Liver (tissue), 9 donors: ENCODE results near the gene OSGIN1. TPM values are rescaled to one million over a fixed set of nuclear protein-coding genes. Genes with fewer than 3 reads are reported as not detected.

Experiments used
- DNase-seq: peaks from one replicate; pipeline ENCODE4 v3.0.0-alpha.2; 2017; ENCODE audit warnings: low spot score
- H3K27ac ChIP-seq, 2 donors: one replicate each; pipeline ENCODE4 v1.7.0; 2013; ENCODE audit warnings: inconsistent platforms in 2 of 2, low read length in 2 of 2, control low read depth in 1 of 2, low read depth in 1 of 2, mild to moderate bottlenecking in 1 of 2
- H3K27me3 ChIP-seq, 4 donors: one replicate each; pipeline versions ENCODE4 v1.6.1 to v1.7.0; 2013; ENCODE audit warnings: low read length in 3 of 4, inconsistent platforms in 1 of 4, mild to moderate bottlenecking in 1 of 4, moderate library complexity in 1 of 4; ENCODE audit not compliant: control insufficient read depth in 4 of 4, insufficient read depth in 4 of 4
- H3K36me3 ChIP-seq, 4 donors: one replicate each; pipeline versions ENCODE4 v1.6.1 to v1.7.0; 2013; ENCODE audit warnings: low read length in 3 of 4, mild to moderate bottlenecking in 3 of 4, low read depth in 1 of 4, moderate library complexity in 1 of 4; ENCODE audit not compliant: control insufficient read depth in 4 of 4, insufficient read depth in 3 of 4
- H3K4me1 ChIP-seq, 4 donors: one replicate each; pipeline versions ENCODE4 v1.6.1 to v1.7.0; 2013; ENCODE audit warnings: low read length in 3 of 4, mild to moderate bottlenecking in 3 of 4, moderate library complexity in 1 of 4; ENCODE audit not compliant: control insufficient read depth in 4 of 4, insufficient read depth in 4 of 4
- H3K4me3 ChIP-seq, 3 donors: one replicate each; pipeline versions ENCODE4 v1.6.1 to v1.7.0; 2013; ENCODE audit warnings: low read length in 3 of 3, control low read depth in 1 of 3, low read depth in 1 of 3, mild to moderate bottlenecking in 1 of 3
- H3K9ac ChIP-seq, 2 donors: one replicate each; pipeline ENCODE4 v1.7.0; 2013; ENCODE audit warnings: low read length in 2 of 2, mild to moderate bottlenecking in 2 of 2, moderate library complexity in 2 of 2, control low read depth in 1 of 2, low read depth in 1 of 2
- H3K9me3 ChIP-seq, 4 donors: one replicate each; pipeline versions ENCODE4 v1.6.1 to v1.7.0; 2013; ENCODE audit warnings: low read length in 3 of 4; ENCODE audit not compliant: control insufficient read depth in 4 of 4
- ATF3 ChIP-seq: IDR thresholded peaks from 2 replicates; pipeline ENCODE4 v1.6.1; 2016; ENCODE audit warnings: antibody characterized with exemption
- EGR1 ChIP-seq, 2 donors: IDR thresholded peaks; 2 replicates each; pipeline ENCODE4 v1.6.1; 2016 to 2018; ENCODE audit warnings: antibody characterized with exemption in 2 of 2, low read depth in 2 of 2
- FOXA1 ChIP-seq: IDR thresholded peaks from 2 replicates; pipeline ENCODE4 v1.6.1; 2016; ENCODE audit warnings: antibody characterized with exemption
- FOXA2 ChIP-seq: IDR thresholded peaks from 2 replicates; pipeline ENCODE4 v1.6.1; 2016; ENCODE audit warnings: antibody characterized with exemption
- GABPA ChIP-seq, 2 donors: IDR thresholded peaks in 1 of 2; conservative IDR thresholded peaks in 1 of 2; 2 replicates each; pipeline ENCODE4 v1.6.1; 2016; ENCODE audit warnings: antibody characterized with exemption in 2 of 2, mild to moderate bottlenecking in 1 of 2, moderate library complexity in 1 of 2
- HNF4A ChIP-seq, 2 donors: conservative IDR thresholded peaks; 2 replicates each; pipeline ENCODE4 v1.6.1; 2016; ENCODE audit warnings: antibody characterized with exemption in 2 of 2, mild to moderate bottlenecking in 2 of 2
- HNF4G ChIP-seq: IDR thresholded peaks from 2 replicates; pipeline ENCODE4 v1.6.1; 2016; ENCODE audit warnings: antibody characterized with exemption
- JUND ChIP-seq, 2 donors: IDR thresholded peaks; 2 replicates each; pipeline ENCODE4 v1.6.1; 2016; ENCODE audit warnings: antibody characterized with exemption in 2 of 2
- MAX ChIP-seq: IDR thresholded peaks from 2 replicates; pipeline ENCODE4 v1.6.1; 2016; ENCODE audit warnings: antibody characterized with exemption
- NR2F2 ChIP-seq: IDR thresholded peaks from 2 replicates; pipeline ENCODE4 v1.6.1; 2016; ENCODE audit warnings: antibody characterized with exemption
- RAD21 ChIP-seq, 2 donors: IDR thresholded peaks; 2 replicates each; pipeline ENCODE4 v1.6.1; 2016; ENCODE audit warnings: antibody characterized with exemption in 2 of 2, mild to moderate bottlenecking in 2 of 2
- REST ChIP-seq: IDR thresholded peaks from 2 replicates; pipeline ENCODE4 v1.6.1; 2016; ENCODE audit warnings: antibody characterized with exemption, mild to moderate bottlenecking
- RXRA ChIP-seq, 2 donors: IDR thresholded peaks; 2 replicates each; pipeline ENCODE4 v1.6.1; 2017 to 2018; ENCODE audit warnings: antibody characterized with exemption in 2 of 2, mild to moderate bottlenecking in 1 of 2
- SP1 ChIP-seq: IDR thresholded peaks from 2 replicates; pipeline ENCODE4 v1.6.1; 2018; ENCODE audit warnings: antibody characterized with exemption, mild to moderate bottlenecking
- YY1 ChIP-seq: IDR thresholded peaks from 2 replicates; pipeline ENCODE4 v1.6.1; 2016; ENCODE audit warnings: antibody characterized with exemption, mild to moderate bottlenecking
- ZBTB33 ChIP-seq: IDR thresholded peaks from 2 replicates; pipeline ENCODE4 v1.6.1; 2016; ENCODE audit warnings: antibody characterized with exemption
- WGBS: extraction: QIAGEN DNeasy Blood & Tissue Kit; methylation state at CpG from one replicate; pipeline ENCODE4 v1.1.7; 2013; 5-methylcytosine and 5-hydroxymethylcytosine counted together
- polyA plus RNA-seq, 2 donors: library from polyadenylated mRNA; stranded (reverse) in 1 of 2; unstranded in 1 of 2; fragments of 200-250 nt in 1 of 2; fragments of >200 nt in 1 of 2; fragmentation: Nextera tagmentation in 1 of 2; extraction: Ambion mirVana in 1 of 2; gene quantifications; one replicate each; pipeline versions ENCODE4 v1.2.1 to v1.2.3, GENCODE V29; 2013 to 2015
- total RNA-seq, 2 donors: library from RNA; depleted of rRNA; stranded (reverse); fragments of >200 nt; gene quantifications; one replicate each; pipeline ENCODE4 v1.2.3, GENCODE V29; 2014
- donor health status: healthy.
- donor health status: healthy.
- donor health status: healthy.
- donor health status: healthy.
- donor health status: healthy.

OSGIN1 gene
- total and polyA plus RNA-seq, 4 donors = 7.1 to 90.4 (median 60.4) TPM

- Histone ChIP-seq H3K9me3 (no peaks in the 10 kb centered on the region), H3K27me3 (no peaks in the 10 kb centered on the region), H3K27ac (no peak overlapping the region), H3K36me3 (peaks cover 0 to 13% (median 2%) of the 10 kb centered on the region in 4 donors), H3K4me1 (peaks cover 2 to 31% (median 21%) of the 10 kb centered on the region in 4 donors), H3K9ac (no peak overlapping the region), H3K4me3 (no peak overlapping the region)
- TF ChIP-seq RAD21 (IDR thresholded peaks at IDR 0.05) (no peak), FOXA1 (no peak), YY1 (no peak), FOXA2 (no peak), HNF4G (no peak), ATF3 (no peak), EGR1 (IDR thresholded peaks at IDR 0.05; ENCODE audit: low read depth in 2 of 2) (no peak), HNF4A (conservative IDR thresholded peaks at IDR 0.05) (no peak), GABPA (IDR thresholded peaks at IDR 0.05 in 1 of 2, conservative IDR thresholded peaks at IDR 0.05 in 1 of 2) (no peak)
- 84% methylated on average over 12 of the region's 12 CpGs for WGBS
- DNase-seq = no peak
Measured at GRCh38 chr16:83925095-83925905, 27.7 kb upstream of the OSGIN1 start.

- TF ChIP-seq JUND (IDR thresholded peaks at IDR 0.05) = no peak
- TF ChIP-seq MAX = no peak
- no peak for TF ChIP-seq EGR1 (IDR thresholded peaks at IDR 0.05; ENCODE audit: low read depth in 2 of 2)
- TF ChIP-seq NR2F2 = no peak
- no peak for TF ChIP-seq REST
- no peak for TF ChIP-seq ZBTB33
- TF ChIP-seq SP1 = no peak
- TF ChIP-seq FOXA1 = no peak
- TF ChIP-seq RXRA (IDR thresholded peaks at IDR 0.05) = no peak
- no peak for TF ChIP-seq HNF4A (conservative IDR thresholded peaks at IDR 0.05)
- WGBS = 63% methylated on average over 27 of the region's 27 CpGs
- no peak for DNase-seq
- Histone ChIP-seq H3K4me1 (peaks cover 2 to 31% (median 21%) of the 10 kb centered on the region in 4 donors), H3K36me3 (peaks cover 0 to 13% (median 1%) of the 10 kb centered on the region in 4 donors), H3K9me3 (no peaks in the 10 kb centered on the region), H3K27ac (no peak overlapping the region), H3K9ac (no peak overlapping the region), H3K27me3 (no peaks in the 10 kb centered on the region), H3K4me3 (no peak overlapping the region)
Measured at GRCh38 chr16:83925957-83926725, 26.9 kb upstream of the OSGIN1 start.
